Measurements from ENCODE around the gene MCAT. TPM values are rescaled to one million over a fixed set of nuclear protein-coding genes. Genes with fewer than 3 reads are reported as not detected.

Gene MCAT
- total and polyA plus RNA-seq, 2 donors from 2014 or later = 24.8 to 74.7 TPM

DNA sequence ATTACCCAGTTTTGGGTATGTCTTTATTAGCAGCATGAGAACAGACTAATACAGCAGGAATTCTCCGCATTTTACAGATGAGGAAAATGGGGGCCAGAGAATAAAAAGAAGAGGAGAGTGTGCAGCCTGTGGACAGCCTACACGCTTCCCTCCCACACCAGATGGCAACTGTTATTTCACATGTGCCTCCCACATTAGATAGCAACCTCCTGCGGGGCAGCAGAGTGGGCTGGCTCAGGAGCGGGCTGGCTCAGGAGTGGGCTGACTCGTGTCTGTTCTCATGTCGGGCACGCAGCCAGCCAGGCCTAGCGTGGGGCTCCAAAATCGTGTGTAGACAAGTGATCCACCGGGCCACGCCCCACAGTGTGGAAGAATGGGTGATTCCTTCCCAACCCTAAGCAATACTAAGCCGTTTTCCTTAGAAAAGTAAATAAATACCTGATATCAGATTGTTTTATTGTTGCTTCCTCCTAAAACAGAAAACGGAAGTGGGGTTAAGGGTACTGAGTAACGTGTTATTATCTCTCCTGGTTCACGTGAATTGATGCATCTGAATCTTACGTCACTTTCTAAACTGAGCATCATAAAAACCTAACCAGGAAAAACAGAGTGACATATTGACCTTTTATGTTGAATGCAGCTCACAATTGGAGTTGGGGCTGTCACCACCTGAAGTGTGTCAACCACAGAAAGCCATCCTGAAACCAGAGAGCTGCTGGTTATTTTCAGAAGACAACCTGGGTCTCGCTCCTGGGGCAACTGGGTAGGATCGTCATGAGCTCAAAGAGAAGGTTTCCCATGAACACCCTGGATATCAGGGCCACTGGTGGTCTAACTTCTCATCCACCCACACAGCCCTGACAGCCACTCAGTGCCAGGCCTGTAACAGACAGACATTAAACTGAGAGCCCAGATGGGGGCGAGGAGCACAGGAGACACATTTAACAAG is 57.3 kb downstream of the MCAT start:
- TF ChIP-seq, protein P1, sequence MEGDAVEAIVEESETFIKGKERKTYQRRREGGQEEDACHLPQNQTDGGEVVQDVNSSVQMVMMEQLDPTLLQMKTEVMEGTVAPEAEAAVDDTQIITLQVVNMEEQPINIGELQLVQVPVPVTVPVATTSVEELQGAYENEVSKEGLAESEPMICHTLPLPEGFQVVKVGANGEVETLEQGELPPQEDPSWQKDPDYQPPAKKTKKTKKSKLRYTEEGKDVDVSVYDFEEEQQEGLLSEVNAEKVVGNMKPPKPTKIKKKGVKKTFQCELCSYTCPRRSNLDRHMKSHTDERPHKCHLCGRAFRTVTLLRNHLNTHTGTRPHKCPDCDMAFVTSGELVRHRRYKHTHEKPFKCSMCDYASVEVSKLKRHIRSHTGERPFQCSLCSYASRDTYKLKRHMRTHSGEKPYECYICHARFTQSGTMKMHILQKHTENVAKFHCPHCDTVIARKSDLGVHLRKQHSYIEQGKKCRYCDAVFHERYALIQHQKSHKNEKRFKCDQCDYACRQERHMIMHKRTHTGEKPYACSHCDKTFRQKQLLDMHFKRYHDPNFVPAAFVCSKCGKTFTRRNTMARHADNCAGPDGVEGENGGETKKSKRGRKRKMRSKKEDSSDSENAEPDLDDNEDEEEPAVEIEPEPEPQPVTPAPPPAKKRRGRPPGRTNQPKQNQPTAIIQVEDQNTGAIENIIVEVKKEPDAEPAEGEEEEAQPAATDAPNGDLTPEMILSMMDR (IDR thresholded peaks at IDR 0.05; ENCODE audit: borderline replicate concordance, extremely low read depth, insufficient read depth) = no peak
- no peak overlapping the region for H3K9ac ChIP-seq (ENCODE audit: low read length in 3 of 3)
- no peak overlapping the region for H3K4me3 ChIP-seq (ENCODE audit: low read length in 3 of 3)
- intact Hi-C loops (cut with DNase I) = no loop called here
- H3K27ac ChIP-seq (ENCODE audit: low read depth in 2 of 2, low read length in 2 of 2) = no peak overlapping the region
- no peaks in the 10 kb centered on the region for H3K27me3 ChIP-seq (ENCODE audit: control insufficient read depth, insufficient read depth, low read length)
- DNase-seq (no peak), FAIRE-seq (no peak)
- no peaks in the 10 kb centered on the region for H3K36me3 ChIP-seq (ENCODE audit: control insufficient read depth in 2 of 3, insufficient read depth in 3 of 3, low read length in 3 of 3)
- H3K4me1 ChIP-seq (ENCODE audit: control insufficient read depth in 2 of 3, insufficient read depth in 2 of 3, low read depth in 1 of 3, low read length in 3 of 3) = peaks cover 0 to 3% (median 0%) of the 10 kb centered on the region in 3 donors
- no peaks in the 10 kb centered on the region for H3K9me3 ChIP-seq (ENCODE audit: control insufficient read depth in 2 of 3, insufficient read depth in 1 of 3, low read length in 3 of 3)

Other genes with a start within 250 kb of the MCAT start
- gene PACSIN2, start 128.2 kb downstream of the MCAT start, total RNA-seq = 105 TPM
- gene PACSIN2, start 128.2 kb downstream of the MCAT start, polyA plus RNA-seq (ENCODE audit: insufficient read depth, low read depth, low replicate concordance) = 56.3 TPM
- gene TTLL1, start 54.0 kb downstream of the MCAT start, total RNA-seq = 8.4 TPM
- 11.5 TPM for gene TTLL1, start 54.0 kb downstream of the MCAT start, polyA plus RNA-seq (ENCODE audit: insufficient read depth, low read depth, low replicate concordance)
- gene BIK, start 32.6 kb downstream of the MCAT start, total RNA-seq = 4.7 TPM
- gene BIK, start 32.6 kb downstream of the MCAT start, polyA plus RNA-seq (ENCODE audit: insufficient read depth, low read depth, low replicate concordance) = 4.8 TPM
- gene TSPO, start 8.2 kb upstream of the MCAT start, total RNA-seq = 134 TPM
- gene TSPO, start 8.2 kb upstream of the MCAT start, polyA plus RNA-seq (ENCODE audit: insufficient read depth, low read depth, low replicate concordance) = 173 TPM
- gene TTLL12, start 43.7 kb upstream of the MCAT start, total RNA-seq = 26.3 TPM
- 11.5 TPM for gene TTLL12, start 43.7 kb upstream of the MCAT start, polyA plus RNA-seq (ENCODE audit: insufficient read depth, low read depth, low replicate concordance)
- gene SCUBE1, start 200.0 kb upstream of the MCAT start, total RNA-seq = 7.1 TPM
- gene SCUBE1, start 200.0 kb upstream of the MCAT start, polyA plus RNA-seq (ENCODE audit: insufficient read depth, low read depth, low replicate concordance) = 2.3 TPM